IPS DF 6.9 (cell line): ENCODE data around the gene HAP1.
"Not testable (repeated sequence)": the region's sequence is repeated elsewhere in the genome, so short reads cannot be mapped to it uniquely, and the experiment has no call there.

ENCODE experiments used
- DNase-seq: peaks from one replicate; pipeline ENCODE4 v3.0.0-alpha.2; 2013; ENCODE audit warnings: low read depth, low spot score
- H3K27ac ChIP-seq: one replicate; pipeline ENCODE4 v1.5.1; 2013; ENCODE audit warnings: low read length, control low read depth
- H3K27me3 ChIP-seq: 2 replicates; pipeline ENCODE4 v1.6.1; 2013; ENCODE audit warnings: mild to moderate bottlenecking, low read length; ENCODE audit not compliant: control insufficient read depth, insufficient read depth
- H3K36me3 ChIP-seq: 2 replicates; pipeline ENCODE4 v1.6.1; 2013; ENCODE audit warnings: low read length; ENCODE audit not compliant: control insufficient read depth, insufficient read depth
- H3K4me1 ChIP-seq: 2 replicates; pipeline ENCODE4 v1.6.1; 2013; ENCODE audit warnings: low read length; ENCODE audit not compliant: control insufficient read depth, insufficient read depth
- H3K4me3 ChIP-seq: 2 replicates; pipeline ENCODE4 v1.5.1; 2013; ENCODE audit warnings: mild to moderate bottlenecking, low read length
- H3K9me3 ChIP-seq: 2 replicates; pipeline ENCODE4 v1.6.1; 2013; ENCODE audit warnings: low read length, inconsistent platforms; ENCODE audit not compliant: control insufficient read depth, insufficient read depth
- WGBS: extraction: QIAGEN DNeasy Blood & Tissue Kit; methylation state at CpG from one replicate; pipeline ENCODE4 v1.1.7; 2013; ENCODE audit warnings: mixed read lengths, missing lambda C conversion rate; ENCODE audit not compliant: insufficient read length, insufficient coverage; 5-methylcytosine and 5-hydroxymethylcytosine counted together

Gene HAP1

GRCh38 chr17:41734139-41734948 is at the start of gene HAP1:
Gene HAP1 (minus strand): TSS chr17:41734643. CDS start chr17:41734634, 9 bp downstream.
- WGBS = no CpG with 5 or more reads among the region's 77 CpGs
- Histone ChIP-seq H3K4me1 (peaks cover 5% of the 10 kb centered on the region), H3K27ac (no peak within 1 kb of the TSS), H3K9me3 (no peaks in the 10 kb centered on the region), H3K27me3 (peaks cover 19% of the 10 kb centered on the region), H3K4me3 (peak within 1 kb of the TSS; percentile 41; the same call in 1 of the 2 replicates), H3K36me3 (no peaks in the 10 kb centered on the region)
- no peak for DNase-seq

DNA sequence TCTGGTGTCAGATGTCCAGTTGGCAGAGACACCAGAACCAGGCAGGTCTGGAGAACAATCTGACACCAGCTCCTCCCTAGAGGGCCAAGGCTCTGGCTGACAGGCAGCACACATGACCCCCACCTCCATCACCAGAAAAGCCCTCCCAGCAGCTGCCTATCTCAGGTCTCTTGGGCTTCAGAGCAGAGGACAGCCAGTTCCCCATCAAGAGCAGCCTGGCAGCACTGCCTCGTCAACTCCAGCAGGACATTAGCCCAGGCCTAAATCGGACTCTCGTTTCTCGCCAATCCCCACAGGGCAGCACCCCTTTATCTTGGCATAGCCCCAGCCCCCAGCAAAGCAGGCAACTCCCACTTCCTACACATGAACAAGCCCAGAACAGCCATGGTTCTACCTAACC is 47.7 kb upstream of the HAP1 start:
- H3K27me3 ChIP-seq = no peaks in the 10 kb centered on the region
- no peak overlapping the region for H3K27ac ChIP-seq
- no peaks in the 10 kb centered on the region for H3K9me3 ChIP-seq
- DNase-seq = no peak
- no peaks in the 10 kb centered on the region for H3K36me3 ChIP-seq
- no CpG with 5 or more reads among the region's 4 CpGs for WGBS
- 0 out of 2 replicates have a peak, but pooled peaks cover 4% of the 10 kb centered on the region for H3K4me1 ChIP-seq
- no peak overlapping the region for H3K4me3 ChIP-seq

DNA sequence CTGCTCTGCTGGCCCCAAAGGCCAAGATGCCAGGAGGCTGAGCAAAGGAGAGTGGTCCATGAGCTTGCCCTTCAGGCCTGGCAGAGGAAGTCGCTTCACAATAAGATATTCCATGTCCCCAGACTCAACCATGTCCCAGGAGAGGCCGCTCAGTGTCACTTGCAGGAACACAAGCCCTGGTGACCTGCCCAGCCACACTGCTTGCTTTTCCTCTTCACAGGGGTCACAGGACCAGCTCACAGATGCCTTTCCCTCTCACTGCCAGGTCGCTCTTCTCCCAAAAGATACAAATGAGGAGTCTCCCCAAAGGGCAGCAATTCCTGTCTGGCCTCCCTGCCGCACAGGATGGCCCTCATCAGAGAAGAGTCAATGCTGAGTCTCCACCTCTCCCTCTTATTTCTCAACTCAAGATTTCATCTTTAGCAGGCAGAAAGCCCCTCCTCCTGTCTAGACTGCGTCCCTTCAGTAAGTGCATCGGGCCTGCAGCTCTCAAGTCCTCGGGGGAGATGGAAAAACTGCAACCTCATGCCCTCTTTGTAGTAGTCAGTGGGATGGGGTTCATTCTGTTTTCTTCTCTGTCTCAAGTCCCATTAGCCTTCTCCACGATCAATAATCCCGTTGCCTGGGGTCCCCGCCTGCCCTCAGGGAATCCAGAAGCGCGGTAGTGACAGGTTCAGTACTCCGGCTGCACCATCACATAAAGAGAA is 47.1 kb upstream of the HAP1 start:
- Histone ChIP-seq H3K9me3 (no peaks in the 10 kb centered on the region), H3K36me3 (no peaks in the 10 kb centered on the region), H3K4me1 (peaks cover 6% of the 10 kb centered on the region; the same call in 1 of the 2 replicates), H3K27ac (no peak overlapping the region), H3K4me3 (no peak overlapping the region), H3K27me3 (no peaks in the 10 kb centered on the region)
- no CpG with 5 or more reads among the region's 13 CpGs for WGBS
- no peak for DNase-seq

GRCh38 chr17:41779954-41780353 is 45.5 kb upstream of the HAP1 start:
- DNase-seq = no peak
- Histone ChIP-seq H3K4me1 (peaks cover 9% of the 10 kb centered on the region; the same call in 1 of the 2 replicates), H3K4me3 (no peak overlapping the region), H3K27ac (no peak overlapping the region), H3K36me3 (no peaks in the 10 kb centered on the region), H3K27me3 (no peaks in the 10 kb centered on the region), H3K9me3 (no peaks in the 10 kb centered on the region)
- WGBS = no CpG with 5 or more reads among the region's 1 CpG

DNA sequence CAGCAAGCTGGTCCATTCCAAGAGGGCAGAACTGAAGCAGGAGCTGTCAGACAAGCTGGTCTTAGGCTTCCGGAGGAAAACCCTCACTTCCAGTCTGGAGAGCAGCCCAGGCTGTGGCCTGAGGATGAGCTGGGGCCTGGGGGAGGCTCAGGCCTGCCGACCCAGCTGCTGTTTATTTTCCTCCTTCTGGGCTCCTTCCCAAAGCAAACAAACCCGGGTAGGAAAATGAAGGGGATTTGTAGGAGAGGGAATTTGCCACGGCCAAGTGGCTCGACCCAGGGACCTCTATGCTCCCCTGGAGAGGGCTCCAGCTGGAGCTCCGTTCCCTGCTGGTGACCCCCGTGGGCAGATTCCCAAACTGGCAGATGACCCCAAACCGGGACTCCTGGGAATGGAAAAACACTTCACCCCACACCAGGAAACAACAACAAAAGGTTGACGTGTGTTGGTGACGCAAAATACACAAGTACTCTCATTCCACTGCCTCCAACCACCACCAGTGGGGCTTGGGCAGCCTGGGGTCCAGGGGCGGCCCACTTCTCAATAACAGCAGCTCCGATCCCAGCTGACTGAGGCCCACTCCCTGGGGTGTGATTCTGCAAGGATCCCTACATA is 43.2 kb upstream of the HAP1 start:
- DNase-seq = no peak
- Histone ChIP-seq H3K4me1 (peaks cover 20% of the 10 kb centered on the region), H3K27ac (no peak overlapping the region), H3K27me3 (no peaks in the 10 kb centered on the region), H3K36me3 (no peaks in the 10 kb centered on the region), H3K9me3 (no peaks in the 10 kb centered on the region), H3K4me3 (no peak overlapping the region)
- no CpG with 5 or more reads among the region's 12 CpGs for WGBS

GRCh38 chr17:41777157-41777573 is 42.7 kb upstream of the HAP1 start:
- H3K4me3 ChIP-seq = no peak overlapping the region
- peaks cover 20% of the 10 kb centered on the region for H3K4me1 ChIP-seq
- no peaks in the 10 kb centered on the region for H3K36me3 ChIP-seq
- no peak for DNase-seq
- H3K27ac ChIP-seq = no peak overlapping the region
- H3K9me3 ChIP-seq = no peaks in the 10 kb centered on the region
- H3K27me3 ChIP-seq = no peaks in the 10 kb centered on the region
- whole genome bisulfite sequencing = no CpG with 5 or more reads among the region's 4 CpGs

- H3K27ac ChIP-seq, H3K27me3 ChIP-seq, H3K9me3 ChIP-seq, H3K36me3 ChIP-seq, DNase-seq, H3K4me3 ChIP-seq: not testable (repeated sequence)
- WGBS = no CpG with 5 or more reads among the region's 14 CpGs
- H3K4me1 ChIP-seq = peaks cover 24% of the 10 kb centered on the region
Measured at GRCh38 chr17:41776262-41776900, 41.9 kb upstream of the HAP1 start.

DNA sequence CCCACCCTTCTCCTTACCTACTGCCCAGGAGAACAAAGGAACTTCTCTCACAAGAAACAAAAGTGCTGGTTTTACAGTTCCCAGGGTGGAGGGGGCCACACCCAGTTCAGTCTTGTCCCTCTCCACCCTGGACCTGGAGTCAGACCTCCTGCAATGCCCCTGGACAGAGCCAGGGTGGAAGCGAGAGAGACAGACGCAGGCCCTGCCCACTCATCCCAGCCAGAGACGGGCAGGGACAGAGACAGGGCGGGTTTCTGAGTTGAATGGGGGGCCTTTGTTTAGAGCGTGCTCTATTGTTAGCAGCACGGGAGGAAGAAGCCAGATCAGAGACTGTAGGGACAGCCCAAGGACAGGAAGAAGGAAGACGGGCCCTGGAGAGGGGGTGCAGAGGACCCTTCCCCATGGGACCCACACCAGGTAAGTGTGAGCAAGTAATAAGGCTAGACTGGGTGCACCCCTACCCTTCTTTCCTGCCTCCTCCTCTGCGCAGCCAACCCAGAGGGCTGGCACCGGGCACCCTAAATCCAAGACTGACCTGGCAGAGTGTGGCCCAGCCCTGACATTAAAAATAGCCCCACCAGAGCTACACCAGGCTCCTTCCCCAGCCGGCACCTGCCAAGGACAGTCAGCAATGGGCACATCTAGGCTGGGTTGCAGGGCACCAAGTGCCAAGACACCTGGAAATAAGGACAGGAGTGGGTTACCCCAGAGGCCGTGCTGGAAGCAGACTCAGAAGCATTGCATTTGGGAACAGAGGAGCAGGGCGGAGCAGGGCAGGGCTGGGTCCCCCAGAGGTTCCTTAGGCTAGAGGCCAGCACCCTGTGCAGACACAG is 41.2 kb upstream of the HAP1 start:
- DNase-seq = no peak
- Histone ChIP-seq H3K36me3 (peaks cover 2% of the 10 kb centered on the region), H3K4me3 (no peak overlapping the region), H3K9me3 (no peaks in the 10 kb centered on the region), H3K27me3 (no peaks in the 10 kb centered on the region), H3K4me1 (peaks cover 24% of the 10 kb centered on the region), H3K27ac (no peak overlapping the region)
- no CpG with 5 or more reads among the region's 12 CpGs for WGBS

- no peak overlapping the region for H3K4me3 ChIP-seq
- peaks cover 16% of the 10 kb centered on the region for H3K36me3 ChIP-seq
- DNase-seq = no peak
- no peaks in the 10 kb centered on the region for H3K9me3 ChIP-seq
- H3K27me3 ChIP-seq = no peaks in the 10 kb centered on the region
- WGBS = no CpG with 5 or more reads among the region's 8 CpGs
- H3K4me1 ChIP-seq = peaks cover 24% of the 10 kb centered on the region
- no peak overlapping the region for H3K27ac ChIP-seq
Measured at GRCh38 chr17:41773731-41774193, 39.3 kb upstream of the HAP1 start.
